Left cardiac atrium (tissue), 4 donors: ENCODE results near the gene CYP2A13. TPM values are rescaled to one million over a fixed set of nuclear protein-coding genes. Genes with fewer than 3 reads are reported as not detected.
"Not testable (repeated sequence)": the region's sequence is repeated elsewhere in the genome, so short reads cannot be mapped to it uniquely, and the experiment has no call there.

Source experiments
- ATAC-seq, 2 donors: fragments of 200-7000 bp; cut with Tn5 transposase; one replicate each; pipeline ENCODE4 v1.9.1; 2020; ENCODE audit warnings: mild to moderate bottlenecking in 2 of 2, moderate library complexity in 2 of 2
- DNase-seq: peaks from one replicate; pipeline ENCODE4 v3.0.0-alpha.2; 2020
- intact Hi-C, 2 donors: fragments of 100-400 bp; cut with DNase I; formaldehyde crosslinking; loops; one replicate each; pipeline versions ENCODE4 v1.14.1 to v1.15.1; 2022 to 2023
- total RNA-seq, 2 donors: library from RNA; stranded (reverse); fragmentation: NEBNext Ultra II Directional; extraction: Animal tissue kit (Norgen Biotek cat#: 25700); gene quantifications; one replicate each; pipeline ENCODE4 v1.2.1, GENCODE V29; 2021
- donor health status: DM: no; HTN: yes; CAD: no.
- donor health status: DM: no; HTN: yes; CAD: no; lungs with severe emphysema.
- donor health status: DM: yes; HTN: yes; CAD: no.
- donor health status: Dilated cardiomyopathy.

Gene CYP2A13
- total RNA-seq, 2 donors from 2014 or later = not detected

DNA sequence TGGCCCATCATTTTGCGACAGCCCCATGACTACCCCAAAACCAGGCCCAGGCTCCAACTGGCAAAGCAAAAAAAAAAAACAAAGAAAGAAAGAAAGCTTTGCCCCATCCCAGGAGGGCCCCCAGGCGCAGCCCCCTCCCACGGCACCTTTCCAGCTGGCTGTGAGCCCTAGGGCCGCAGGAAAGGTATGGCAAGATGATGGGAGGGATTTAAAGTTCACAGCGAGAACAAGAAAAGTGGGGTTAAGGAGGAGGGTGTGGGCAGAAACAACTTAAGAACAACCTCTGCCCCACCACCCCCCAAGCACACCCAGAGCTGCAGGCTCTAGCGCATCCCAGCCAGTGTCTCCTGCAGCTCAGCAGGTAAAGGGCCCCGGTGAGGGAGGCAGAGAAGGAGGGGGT lies 25.9 kb downstream of the CYP2A13 start, which contains the start of gene CYP2F1:
CYP2F1 (plus strand) TSS at position 301 of the 400 bp plus-strand sequence. CDS start 1,757 bp downstream, outside the sequence.
- ATAC-seq (no peak), DNase-seq (no peak)
- intact Hi-C loops = no loop called here

DNA sequence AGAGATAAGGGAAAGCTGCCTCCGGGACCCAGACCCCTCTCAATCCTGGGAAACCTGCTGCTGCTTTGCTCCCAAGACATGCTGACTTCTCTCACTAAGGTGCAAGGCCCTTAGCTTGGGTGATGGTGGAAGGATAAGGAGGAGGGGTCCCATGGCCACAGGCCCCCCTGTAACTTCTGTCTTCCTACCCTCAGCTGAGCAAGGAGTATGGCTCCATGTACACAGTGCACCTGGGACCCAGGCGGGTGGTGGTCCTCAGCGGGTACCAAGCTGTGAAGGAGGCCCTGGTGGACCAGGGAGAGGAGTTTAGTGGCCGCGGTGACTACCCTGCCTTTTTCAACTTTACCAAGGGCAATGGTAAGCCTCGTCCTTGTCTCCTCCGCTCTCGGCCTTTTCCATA lies 28.0 kb downstream of the CYP2A13 start:
- no peak for ATAC-seq
- DNase-seq = no peak
- intact Hi-C loops = no loop called here

- intact Hi-C loops, DNase-seq: not testable (repeated sequence)
- ATAC-seq = peak; percentile 29 to 30
These were observed 33.0 kb downstream of the CYP2A13 start for GRCh38 chr19:41120929-41121911.

- ATAC-seq, intact Hi-C loops, DNase-seq: not testable (repeated sequence)
These were observed 34.6 kb downstream of the CYP2A13 start for GRCh38 chr19:41122846-41123245.

DNA sequence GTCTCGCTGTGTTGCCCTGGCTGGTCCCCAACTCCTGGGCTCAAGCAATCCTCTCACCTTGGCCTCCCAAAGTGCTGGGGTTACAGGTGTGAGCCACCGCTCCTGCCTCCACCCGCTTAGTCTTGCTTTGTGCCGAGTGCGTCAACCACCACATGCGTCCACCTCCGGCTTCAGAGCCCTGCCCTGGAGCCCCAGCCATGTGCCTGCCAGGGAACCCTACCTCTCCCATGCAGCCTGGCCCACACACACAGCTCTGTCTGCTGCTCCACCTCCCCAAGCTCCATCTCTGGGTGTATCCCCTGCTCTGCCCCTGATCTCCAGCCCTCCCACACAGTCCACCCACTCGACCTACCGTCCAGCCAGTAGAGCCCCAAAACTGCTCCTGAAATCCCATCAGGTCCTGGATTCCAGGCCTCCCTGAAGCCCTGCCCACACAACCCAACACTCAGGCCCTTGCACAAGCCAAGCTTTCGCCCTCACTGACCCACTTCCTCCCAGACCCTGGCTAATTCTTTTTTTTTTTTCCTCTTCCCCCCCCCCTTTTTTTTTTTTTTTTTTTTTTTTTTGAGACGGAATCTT lies 35.6 kb downstream of the CYP2A13 start:
- ATAC-seq (no peak), DNase-seq (no peak)
- intact Hi-C loops = no loop called here

DNA sequence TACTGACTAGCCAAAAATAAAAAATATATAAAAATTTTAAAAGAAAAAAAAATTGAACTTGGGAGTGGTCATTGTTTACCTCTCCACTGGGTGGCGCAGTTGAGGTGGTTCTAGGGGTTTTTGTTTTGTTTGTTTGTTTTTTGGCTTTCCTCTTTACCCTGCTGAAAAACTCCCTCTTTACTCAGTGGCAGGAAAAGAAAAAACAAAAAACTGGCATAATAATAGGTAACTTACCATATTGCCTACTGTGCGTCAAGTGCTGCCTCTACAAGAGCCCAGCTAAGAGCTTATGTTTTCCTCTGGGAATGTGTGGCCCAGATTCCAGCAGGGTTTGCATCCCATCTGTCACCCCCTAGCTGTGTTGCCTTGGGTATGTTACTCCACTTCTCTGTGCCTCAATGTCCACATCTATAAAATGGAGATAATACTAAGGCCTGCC lies 38.5 kb downstream of the CYP2A13 start:
- DNase-seq, ATAC-seq, intact Hi-C loops: not testable (repeated sequence)

- DNase-seq, intact Hi-C loops, ATAC-seq: not testable (repeated sequence)
These were observed 39.1 kb downstream of the CYP2A13 start for GRCh38 chr19:41127362-41127761.

DNA sequence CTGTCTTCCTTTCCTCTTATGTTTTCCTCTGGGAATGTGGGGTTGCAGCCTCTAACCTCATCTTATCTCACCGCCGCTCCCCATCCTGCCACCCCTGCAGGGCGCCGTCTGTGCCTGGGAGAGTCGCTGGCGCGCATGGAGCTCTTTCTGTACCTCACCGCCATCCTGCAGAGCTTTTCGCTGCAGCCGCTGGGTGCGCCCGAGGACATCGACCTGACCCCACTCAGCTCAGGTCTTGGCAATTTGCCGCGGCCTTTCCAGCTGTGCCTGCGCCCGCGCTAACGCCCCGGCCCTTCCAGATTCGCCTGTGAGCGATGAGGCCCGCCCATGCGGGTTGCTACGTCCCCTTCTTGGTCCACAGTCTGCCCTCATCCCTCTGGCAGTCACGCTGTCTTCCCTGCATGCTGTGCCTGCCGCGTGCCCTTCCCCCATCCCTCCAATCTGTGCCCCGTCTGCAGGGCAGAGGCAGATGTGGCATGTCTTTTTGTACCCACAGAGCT lies 39.6 kb downstream of the CYP2A13 start:
- DNase-seq (peak; percentile 85), ATAC-seq (peak; percentile 91 to 95)
- intact Hi-C loops = not testable (repeated sequence)

GRCh38 chr19:41128692-41129091 lies 40.4 kb downstream of the CYP2A13 start:
- ATAC-seq (no peak), DNase-seq (no peak)
- intact Hi-C loops = no loop called here

GRCh38 chr19:41131186-41131585 lies 42.9 kb downstream of the CYP2A13 start:
- DNase-seq (no peak), ATAC-seq (no peak)
- intact Hi-C loops = no loop called here

- ATAC-seq (no peak), DNase-seq (no peak)
- intact Hi-C loops = no loop called here
These were observed 45.0 kb downstream of the CYP2A13 start for GRCh38 chr19:41133260-41133659.

DNA sequence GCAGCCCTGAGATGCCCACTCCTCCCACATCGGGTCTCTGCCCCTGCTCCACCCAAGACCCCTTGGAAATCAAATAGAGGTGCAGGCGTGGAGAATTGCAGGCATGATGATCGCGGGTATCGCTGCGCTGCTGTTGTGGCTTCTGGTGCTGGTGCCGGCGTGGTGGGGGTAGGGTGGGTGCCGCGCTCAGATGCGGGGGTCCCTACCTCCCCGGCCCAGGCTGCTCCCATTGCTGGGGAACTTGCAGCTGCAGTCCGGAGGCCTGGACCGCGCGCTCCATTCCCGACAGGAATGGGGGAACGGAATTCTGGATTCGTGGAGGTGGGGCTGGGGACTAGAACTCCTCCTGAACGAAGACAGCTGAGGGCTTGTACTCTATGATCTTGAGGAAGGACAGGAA lies 46.4 kb downstream of the CYP2A13 start:
- DNase-seq (no peak), ATAC-seq (no peak)
- intact Hi-C loops = no loop called here

- DNase-seq (peak; percentile 64), ATAC-seq (peak; percentile 97 to 99)
- intact Hi-C loops = not testable (repeated sequence)
These were observed 47.4 kb downstream of the CYP2A13 start for GRCh38 chr19:41135390-41136384.

GRCh38 chr19:41136636-41137455 lies 48.6 kb downstream of the CYP2A13 start:
- intact Hi-C loops = no loop called here
- DNase-seq (no peak), ATAC-seq (no peak)

- DNase-seq = peak; percentile 84
- intact Hi-C loops = loop anchor here (2.0 to 10.0 kb wide), 3 partner anchors 170 to 482 kb away; no protein-coding TSS in a partner anchor
- peak; percentile 69 to 78 for ATAC-seq
These were observed 56.2 kb downstream of the CYP2A13 start for GRCh38 chr19:41144403-41144802.
